T follicular helper cell (primary cell): ENCODE data around the gene PCGF3.
"Not testable (repeated sequence)": the region's sequence is repeated elsewhere in the genome, so short reads cannot be mapped to it uniquely, and the experiment has no call there.

Experiments
- DNase-seq: peaks from one replicate; pipeline ENCODE4 v3.0.0-alpha.2; 2020; ENCODE audit warnings: low read depth

PCGF3 gene

GRCh38 chr4:704198-704891, 1.3 kb upstream of the PCGF3 start:
- no peak for DNase-seq

- no peak for DNase-seq
Observed at GRCh38 chr4:704971-705277, 708 bp upstream of the PCGF3 start.

- DNase-seq, result not testable (repeated sequence)
Observed at GRCh38 chr4:706083-706633, 526 bp downstream of the PCGF3 start.

- DNase-seq, result no peak
Observed at GRCh38 chr4:706834-707598, 1.4 kb downstream of the PCGF3 start.

- DNase-seq, result no peak
Observed at GRCh38 chr4:707929-708630, 2.4 kb downstream of the PCGF3 start.

GRCh38 chr4:708631-708933, 3.0 kb downstream of the PCGF3 start:
- no peak for DNase-seq

- no peak for DNase-seq
Observed at GRCh38 chr4:709348-709747, 3.7 kb downstream of the PCGF3 start.

- no peak for DNase-seq
Observed at GRCh38 chr4:710116-710515, 4.5 kb downstream of the PCGF3 start.

GRCh38 chr4:710916-711315, 5.3 kb downstream of the PCGF3 start:
- DNase-seq, result no peak

GRCh38 chr4:712093-712492, 6.5 kb downstream of the PCGF3 start:
- DNase-seq, result no peak

GRCh38 chr4:712916-713632, 7.4 kb downstream of the PCGF3 start:
- DNase-seq, result no peak

- DNase-seq, result no peak
Observed at GRCh38 chr4:714087-714486, 8.5 kb downstream of the PCGF3 start.

GRCh38 chr4:717601-718320, 12.1 kb downstream of the PCGF3 start:
- no peak for DNase-seq

GRCh38 chr4:718460-718859, 12.8 kb downstream of the PCGF3 start:
- DNase-seq, result no peak

- DNase-seq, result no peak
Observed at GRCh38 chr4:720111-720860, 14.7 kb downstream of the PCGF3 start.

- no peak for DNase-seq
Observed at GRCh38 chr4:721261-722168, 15.9 kb downstream of the PCGF3 start.

GRCh38 chr4:722169-722725, 16.6 kb downstream of the PCGF3 start:
- DNase-seq, result no peak

- DNase-seq, result no peak
Observed at GRCh38 chr4:722851-723360, 17.3 kb downstream of the PCGF3 start.
